H1 (cell line): Measurements from ENCODE around the gene PHLDB3. TPM values are rescaled to one million over a fixed set of nuclear protein-coding genes. Genes with fewer than 3 reads are reported as not detected.

Source experiments
- CTCF ChIA-PET: fragments of 300-600 bp; sonication (Branson Sonifier 250); formaldehyde crosslinking; loops from one replicate; lab custom pipeline; 2021; ENCODE audit not compliant: partially characterized antibody; lab: Charles Lee
- POLR2A ChIA-PET: fragments of 300-600 bp; sonication (Branson Sonifier 250); formaldehyde crosslinking; loops from one replicate; lab custom pipeline; 2021; ENCODE audit warnings: inconsistent platforms; ENCODE audit not compliant: partially characterized antibody; lab: Charles Lee
- DNase-seq, 2 experiments: peaks; one replicate each; pipeline versions ENCODE4 v3.0.0 to v3.0.0-alpha.2; 2010 to 2022; ENCODE audit warnings: low spot score in 2 of 2, low read depth in 1 of 2, mixed read lengths in 1 of 2
- FAIRE-seq: peaks from 2 replicates; lab custom pipeline; 2011; peaks lifted over from hg19 to GRCh38; lab: Jason Lieb, UNC
- H2AFZ ChIP-seq: 2 replicates; pipeline ENCODE4 v1.8.1; 2012; ENCODE audit warnings: low read length, inconsistent platforms
- H2AK5ac ChIP-seq: 2 replicates; pipeline ENCODE4 v1.6.1; 2013; ENCODE audit warnings: low read depth, low read length
- H2BK120ac ChIP-seq: replicated peaks from 2 replicates; pipeline ENCODE3; 2013; ENCODE audit warnings: low read depth, low read length, inconsistent platforms
- H2BK12ac ChIP-seq: 2 replicates; pipeline ENCODE4 v1.6.1; 2013; ENCODE audit warnings: low read depth, low read length
- H2BK15ac ChIP-seq: 2 replicates; pipeline ENCODE4 v1.6.1; 2013; ENCODE audit warnings: low read length
- H2BK20ac ChIP-seq: 2 replicates; pipeline ENCODE4 v1.6.1; 2013; ENCODE audit warnings: low read length
- H2BK5ac ChIP-seq: 2 replicates; pipeline ENCODE4 v1.6.1; 2013; ENCODE audit warnings: low read depth, low read length
- H3K14ac ChIP-seq: 2 replicates; pipeline ENCODE4 v1.6.1; 2013; ENCODE audit warnings: inconsistent platforms; ENCODE audit not compliant: insufficient read length
- H3K18ac ChIP-seq: 2 replicates; pipeline ENCODE4 v1.6.1; 2013; ENCODE audit warnings: low read length; ENCODE audit errors: extremely low read depth
- H3K23ac ChIP-seq: 2 replicates; pipeline ENCODE4 v1.6.1; 2013; ENCODE audit warnings: inconsistent platforms; ENCODE audit not compliant: insufficient read length
- H3K23me2 ChIP-seq: 2 replicates; pipeline ENCODE4 v1.6.1; 2013; ENCODE audit warnings: low read depth, low read length
- H3K27ac ChIP-seq: 2 replicates; pipeline ENCODE4 v1.6.1; 2011; ENCODE audit warnings: low read depth, low read length, inconsistent platforms
- H3K27me3 ChIP-seq, 4 experiments: replicated peaks in 1 of 4; 1 replicate in 1 of 4; 2 replicates in 3 of 4; pipeline versions ENCODE4 v1.6.1 to v1.8.1; 2011 to 2013; ENCODE audit warnings: low read length in 3 of 4, mild to moderate bottlenecking in 3 of 4, inconsistent platforms in 2 of 4, mixed read lengths in 2 of 4, moderate library complexity in 1 of 4; ENCODE audit not compliant: control insufficient read depth in 3 of 4, insufficient read depth in 3 of 4; ENCODE audit errors: extremely low read depth in 1 of 4
- H3K36me3 ChIP-seq, 4 experiments: 2 replicates each; pipeline versions ENCODE4 v1.6.1 to v1.8.1; 2011 to 2013; ENCODE audit warnings: mild to moderate bottlenecking in 4 of 4, low read length in 3 of 4, moderate library complexity in 2 of 4, control low read depth in 1 of 4, inconsistent platforms in 1 of 4; ENCODE audit not compliant: insufficient read depth in 4 of 4, control insufficient read depth in 2 of 4
- H3K4ac ChIP-seq: replicated peaks from 2 replicates; pipeline ENCODE3; 2013; ENCODE audit warnings: low read length, low read depth, mixed read lengths, inconsistent platforms; ENCODE audit not compliant: insufficient read length
- H3K4me1 ChIP-seq, 4 experiments: replicated peaks in 1 of 4; 1 replicate in 1 of 4; 2 replicates in 3 of 4; pipeline versions ENCODE4 v1.6.1 to v1.8.1; 2011 to 2013; ENCODE audit warnings: low read length in 3 of 4, inconsistent platforms in 2 of 4, mixed read lengths in 1 of 4; ENCODE audit not compliant: insufficient read depth in 4 of 4, control insufficient read depth in 3 of 4
- H3K4me2 ChIP-seq, 2 experiments: 2 replicates each; pipeline versions ENCODE4 v1.6.1 to v1.8.1; 2011 to 2013; ENCODE audit warnings: low read depth in 2 of 2, low read length in 2 of 2, control low read depth in 1 of 2, inconsistent platforms in 1 of 2, mild to moderate bottlenecking in 1 of 2; ENCODE audit not compliant: insufficient read depth in 1 of 2
- H3K4me3 ChIP-seq, 4 experiments: fragments of 200-600, 300-600 bp in 1 of 4; sonication (generic), shearing (Covaris generic), sonication (Bioruptor Twin) in 1 of 4; 2 replicates each; pipeline versions ENCODE4 v1.5.1 to v1.8.1; 2011 to 2016; ENCODE audit warnings: low read length in 4 of 4, low read depth in 3 of 4, control low read depth in 2 of 4, inconsistent platforms in 2 of 4, mild to moderate bottlenecking in 2 of 4, mixed read lengths in 1 of 4, moderate library complexity in 1 of 4; ENCODE audit not compliant: insufficient read depth in 2 of 4; ENCODE audit errors: extremely low read depth in 1 of 4
- H3K56ac ChIP-seq: replicated peaks from 2 replicates; pipeline ENCODE3; 2013; ENCODE audit warnings: low read depth, mild to moderate bottlenecking, mixed read lengths, low read length, inconsistent platforms; ENCODE audit not compliant: insufficient read length
- H3K79me1 ChIP-seq: 2 replicates; pipeline ENCODE4 v1.6.1; 2013; ENCODE audit warnings: low read depth, low read length, control low read depth
- H3K79me2 ChIP-seq, 2 experiments: 2 replicates each; pipeline versions ENCODE4 v1.6.1 to v1.8.1; 2012 to 2013; ENCODE audit warnings: low read length in 2 of 2, mild to moderate bottlenecking in 2 of 2, inconsistent platforms in 1 of 2; ENCODE audit not compliant: insufficient read depth in 2 of 2, control insufficient read depth in 1 of 2
- H3K9ac ChIP-seq, 4 experiments: replicated peaks in 1 of 4; 1 replicate in 1 of 4; 2 replicates in 3 of 4; pipeline versions ENCODE4 v1.6.1 to v1.8.1; 2011 to 2013; ENCODE audit warnings: low read depth in 3 of 4, low read length in 3 of 4, control low read depth in 2 of 4, mild to moderate bottlenecking in 2 of 4, moderate library complexity in 2 of 4, inconsistent platforms in 1 of 4; ENCODE audit errors: extremely low read depth in 1 of 4
- H3K9me3 ChIP-seq, 2 experiments: 2 replicates each; pipeline versions ENCODE4 v1.6.1 to v1.8.1; 2012 to 2013; ENCODE audit warnings: mild to moderate bottlenecking in 2 of 2, moderate library complexity in 2 of 2, control low read depth in 1 of 2, inconsistent platforms in 1 of 2, low read depth in 1 of 2, low read length in 1 of 2, mixed read lengths in 1 of 2; ENCODE audit not compliant: insufficient read depth in 2 of 2
- H4K20me1 ChIP-seq, 2 experiments: replicated peaks in 1 of 2; 2 replicates each; pipeline versions ENCODE3 to v1.8.1; 2011 to 2013; ENCODE audit warnings: inconsistent platforms in 2 of 2, low read length in 2 of 2, mild to moderate bottlenecking in 1 of 2; ENCODE audit not compliant: insufficient read depth in 2 of 2, control insufficient read depth in 1 of 2
- H4K5ac ChIP-seq: 2 replicates; pipeline ENCODE4 v1.6.1; 2013; ENCODE audit warnings: low read length, low read depth, mixed read lengths, inconsistent platforms; ENCODE audit not compliant: insufficient read length
- H4K8ac ChIP-seq: 2 replicates; pipeline ENCODE4 v1.8.0; 2013; ENCODE audit warnings: mild to moderate bottlenecking, moderate library complexity, low read length, inconsistent platforms; ENCODE audit not compliant: insufficient read depth; ENCODE audit errors: extremely low read depth
- H4K91ac ChIP-seq: replicated peaks from 2 replicates; pipeline ENCODE3; 2013; ENCODE audit warnings: low read length, mixed read lengths, inconsistent platforms; ENCODE audit not compliant: insufficient read length
- BCL11A ChIP-seq, 2 experiments: IDR thresholded peaks; one replicate each; pipeline ENCODE4 v1.6.1; 2011; ENCODE audit warnings: low read depth in 2 of 2, low read length in 2 of 2, mild to moderate bottlenecking in 2 of 2
- JUND ChIP-seq: IDR thresholded peaks from 2 replicates; pipeline ENCODE4 v1.6.1; 2011; ENCODE audit warnings: mild to moderate bottlenecking, improper control_type of control experiment, low read length
- KDM5A ChIP-seq: fragments of 200-600 bp; IDR thresholded peaks from 2 replicates; pipeline ENCODE4 v1.7.1; 2012; ENCODE audit warnings: mild to moderate bottlenecking, low read length, inconsistent platforms, mixed read lengths
- WGBS, 2 experiments: shearing (Covaris generic) in 1 of 2; methylation state at CpG; one replicate each; pipeline versions ENCODE4 v1.1.6 to v1.1.7; 2013 to 2015; ENCODE audit warnings: low lambda C conversion rate in 2 of 2, mixed read lengths in 2 of 2, inconsistent platforms in 1 of 2, low coverage in 1 of 2, missing lambda C conversion rate in 1 of 2; ENCODE audit not compliant: insufficient replicate concordance in 2 of 2, insufficient coverage in 1 of 2, insufficient read length in 1 of 2; ENCODE audit errors: extremely low coverage in 1 of 2, missing lambda C conversion rate in 1 of 2; 5-methylcytosine and 5-hydroxymethylcytosine counted together
- polyA plus RNA-seq, 7 experiments: library from polyadenylated mRNA; depleted of rRNA in 3 of 7; stranded (reverse) in 5 of 7; unstranded in 2 of 7; fragments of >200 nt in 5 of 7; fragments of 200-250 nt in 2 of 7; gene quantifications; 1 replicate in 5 of 7; 2 replicates in 1 of 7; 4 replicates in 1 of 7; pipeline versions ENCODE4 v1.2.1 to v1.2.3, GENCODE V29; 2011 to 2013; ENCODE audit warnings: missing spikeins in 2 of 7, mixed read lengths in 2 of 7
- total RNA-seq: library from RNA; stranded (reverse); fragmentation: NEBNext Ultra II Directional; extraction: Animal tissue kit (Norgen Biotek cat#: 25700); gene quantifications from 2 replicates; pipeline ENCODE4 v1.2.1, GENCODE V29; 2021

Gene PHLDB3
- total and polyA plus RNA-seq, 2 of the 8 experiments (the other 6 are each of a cell fraction or from before 2014, with no cell fraction given) = 4.0 to 8.5 TPM

DNA sequence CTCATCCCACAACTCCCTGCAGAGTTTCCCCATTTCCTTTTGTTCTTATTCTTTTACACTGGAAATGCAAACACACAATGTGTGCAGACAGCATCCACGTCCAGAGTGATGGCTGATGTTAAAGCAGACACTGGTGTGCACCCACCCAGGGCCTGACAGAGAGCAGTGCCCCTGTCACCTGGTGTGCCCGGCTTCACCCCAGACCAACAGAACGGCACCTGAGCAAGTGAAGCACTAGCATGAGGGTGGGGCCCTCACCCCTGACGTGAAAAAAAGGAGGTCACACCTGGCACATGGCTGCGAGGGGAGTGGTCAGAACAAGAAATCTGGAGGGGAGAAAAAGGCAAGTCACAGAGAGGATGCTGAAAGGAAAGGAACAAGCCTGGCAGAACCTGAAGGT, 40.7 kb upstream of the PHLDB3 start:
- Histone ChIP-seq H3K9me3 (no peaks in the 10 kb centered on the region), H2BK15ac (no peak overlapping the region), H3K79me2 (no peaks in the 10 kb centered on the region), H3K9ac (no peak overlapping the region), H4K91ac (no peak overlapping the region), H2BK12ac (no peak overlapping the region), H3K56ac (no peak overlapping the region), H3K36me3 (peaks cover 10 to 41% (median 27%) of the 10 kb centered on the region in 4 experiments; a peak in 5 of 8 replicates), H2AK5ac (no peak overlapping the region), H3K23me2 (no peaks in the 10 kb centered on the region), H4K5ac (no peak overlapping the region), H3K18ac (no peak overlapping the region), H3K79me1 (no peaks in the 10 kb centered on the region), H3K4me2 (no peak overlapping the region), H4K8ac (no peak overlapping the region), H3K27ac (no peak overlapping the region; the same call in 1 of the 2 replicates), H2BK20ac (no peak overlapping the region), H2AFZ (no peak overlapping the region), H3K4me1 (no peaks in the 10 kb centered on the region), H3K27me3 (no peaks in the 10 kb centered on the region; a peak in 1 of 7 replicates), H3K23ac (no peak overlapping the region), H2BK120ac (no peak overlapping the region), H3K4ac (no peak overlapping the region), H4K20me1 (no peaks in the 10 kb centered on the region), H3K4me3 (no peak overlapping the region), H3K14ac (no peak overlapping the region), H2BK5ac (no peak overlapping the region)
- no peak for FAIRE-seq
- ChIA-PET POLR2A (interaction anchor here (1.3 to 1.6 kb wide), 3 partner anchors 9 to 51 kb away, joined by 4 to 5 read pairs (median 5); partner anchors contain the start of genes IRGQ and ZNF576), CTCF (interaction anchor here (1.4 to 8.0 kb wide), 3 partner anchors 9 to 81 kb away, joined by 3 to 62 read pairs (median 21); no protein-coding TSS in a partner anchor)
- DNase-seq = no peak
- WGBS, 2 experiments = 89% methylated on average over 5 of the region's 5 CpGs; no CpG with 5 or more reads in 1 of the 2 experiments
- TF ChIP-seq JUND (no peak), KDM5A (no peak), BCL11A (IDR thresholded peaks at IDR 0.05; ENCODE audit: low read depth in 2 of 2, low read length in 2 of 2) (no peak)
